Esophagus muscularis mucosa (tissue), 3 donors: ENCODE measurements around the gene MAPK9.

Experiments used
- POLR2A ChIP-seq: fragments of 450-650 bp; IDR thresholded peaks from one replicate; pipeline ENCODE4 v1.6.1; 2017; ENCODE audit warnings: antibody characterized with exemption, moderate library complexity, mild to moderate bottlenecking, low read depth
- TF ChIP-seq, protein P1 (sequence below), 3 experiments: fragments of 200-600 bp in 2 of 3; fragments of 450-650 bp in 1 of 3; sonication (generic) in 2 of 3; IDR thresholded peaks; one replicate each; pipeline ENCODE4 v1.5.1; 2017 to 2019; ENCODE audit warnings: antibody characterized with exemption in 3 of 3, mild to moderate bottlenecking in 2 of 3, moderate library complexity in 1 of 3

DNA sequence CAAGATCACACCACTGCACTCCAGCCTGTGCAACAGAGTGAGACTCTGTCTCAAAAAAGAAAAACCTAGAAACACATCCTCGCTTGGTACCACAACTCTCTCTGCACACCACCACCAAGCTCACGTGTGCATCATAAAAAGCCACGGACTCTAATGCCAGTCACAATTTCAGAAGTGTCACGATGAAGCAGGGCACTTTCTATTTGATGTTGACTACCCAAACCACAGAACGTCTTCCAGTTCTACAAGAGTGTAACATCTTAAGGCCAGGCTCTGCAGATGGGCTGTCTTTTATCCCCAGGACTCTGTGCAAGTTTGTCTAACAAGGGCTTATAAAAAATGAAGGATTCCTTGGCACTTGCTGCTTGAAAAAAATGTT is 38.4 kb upstream of the MAPK9 start:
- no peak for TF ChIP-seq POLR2A
- TF ChIP-seq, protein P1, sequence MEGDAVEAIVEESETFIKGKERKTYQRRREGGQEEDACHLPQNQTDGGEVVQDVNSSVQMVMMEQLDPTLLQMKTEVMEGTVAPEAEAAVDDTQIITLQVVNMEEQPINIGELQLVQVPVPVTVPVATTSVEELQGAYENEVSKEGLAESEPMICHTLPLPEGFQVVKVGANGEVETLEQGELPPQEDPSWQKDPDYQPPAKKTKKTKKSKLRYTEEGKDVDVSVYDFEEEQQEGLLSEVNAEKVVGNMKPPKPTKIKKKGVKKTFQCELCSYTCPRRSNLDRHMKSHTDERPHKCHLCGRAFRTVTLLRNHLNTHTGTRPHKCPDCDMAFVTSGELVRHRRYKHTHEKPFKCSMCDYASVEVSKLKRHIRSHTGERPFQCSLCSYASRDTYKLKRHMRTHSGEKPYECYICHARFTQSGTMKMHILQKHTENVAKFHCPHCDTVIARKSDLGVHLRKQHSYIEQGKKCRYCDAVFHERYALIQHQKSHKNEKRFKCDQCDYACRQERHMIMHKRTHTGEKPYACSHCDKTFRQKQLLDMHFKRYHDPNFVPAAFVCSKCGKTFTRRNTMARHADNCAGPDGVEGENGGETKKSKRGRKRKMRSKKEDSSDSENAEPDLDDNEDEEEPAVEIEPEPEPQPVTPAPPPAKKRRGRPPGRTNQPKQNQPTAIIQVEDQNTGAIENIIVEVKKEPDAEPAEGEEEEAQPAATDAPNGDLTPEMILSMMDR (IDR thresholded peaks at IDR 0.05): no peak
